SK-N-SH (cell line): ENCODE data around the gene APBB1IP.

ENCODE experiments used
- JUND ChIP-seq: IDR thresholded peaks from 2 replicates; pipeline ENCODE4 v1.4.0; 2012
- POLR2AphosphoS5 ChIP-seq: IDR thresholded peaks from 2 replicates; pipeline ENCODE4 v1.6.1; 2012; ENCODE audit warnings: low read depth, low read length
- RXRA ChIP-seq: IDR thresholded peaks from 2 replicates; pipeline ENCODE4 v1.4.0; 2012; ENCODE audit warnings: low read depth, mild to moderate bottlenecking, borderline replicate concordance
- TF ChIP-seq, protein P1 (sequence below): IDR thresholded peaks from 2 replicates; pipeline ENCODE4 v1.6.1; 2012; ENCODE audit warnings: mild to moderate bottlenecking, low read depth, low read length, moderate library complexity
- TF ChIP-seq, protein P2 (sequence below): IDR thresholded peaks from 2 replicates; pipeline ENCODE4 v1.4.0; 2012; ENCODE audit warnings: low read depth, borderline replicate concordance

DNA sequence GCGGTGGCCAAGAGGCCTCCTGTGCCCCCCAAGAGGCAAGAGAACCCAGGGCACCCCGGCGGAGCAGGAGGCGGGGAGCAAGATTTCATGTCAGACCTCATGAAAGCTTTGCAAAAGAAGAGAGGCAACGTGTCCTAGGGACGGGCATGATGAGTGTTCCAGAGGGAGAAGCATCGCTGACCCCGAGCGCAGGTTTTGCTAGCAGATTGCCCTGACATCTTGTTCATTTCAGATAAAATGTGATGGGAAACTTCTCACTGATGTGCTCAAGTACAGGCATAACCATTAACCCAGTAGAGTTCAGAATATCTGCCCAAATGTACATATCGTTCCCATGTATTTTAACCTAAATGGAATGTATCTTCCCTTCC lies 129.2 kb downstream of the APBB1IP start:
- TF ChIP-seq JUND, result no peak
- no peak for TF ChIP-seq RXRA
- no peak for TF ChIP-seq POLR2AphosphoS5
- TF ChIP-seq, protein P1, sequence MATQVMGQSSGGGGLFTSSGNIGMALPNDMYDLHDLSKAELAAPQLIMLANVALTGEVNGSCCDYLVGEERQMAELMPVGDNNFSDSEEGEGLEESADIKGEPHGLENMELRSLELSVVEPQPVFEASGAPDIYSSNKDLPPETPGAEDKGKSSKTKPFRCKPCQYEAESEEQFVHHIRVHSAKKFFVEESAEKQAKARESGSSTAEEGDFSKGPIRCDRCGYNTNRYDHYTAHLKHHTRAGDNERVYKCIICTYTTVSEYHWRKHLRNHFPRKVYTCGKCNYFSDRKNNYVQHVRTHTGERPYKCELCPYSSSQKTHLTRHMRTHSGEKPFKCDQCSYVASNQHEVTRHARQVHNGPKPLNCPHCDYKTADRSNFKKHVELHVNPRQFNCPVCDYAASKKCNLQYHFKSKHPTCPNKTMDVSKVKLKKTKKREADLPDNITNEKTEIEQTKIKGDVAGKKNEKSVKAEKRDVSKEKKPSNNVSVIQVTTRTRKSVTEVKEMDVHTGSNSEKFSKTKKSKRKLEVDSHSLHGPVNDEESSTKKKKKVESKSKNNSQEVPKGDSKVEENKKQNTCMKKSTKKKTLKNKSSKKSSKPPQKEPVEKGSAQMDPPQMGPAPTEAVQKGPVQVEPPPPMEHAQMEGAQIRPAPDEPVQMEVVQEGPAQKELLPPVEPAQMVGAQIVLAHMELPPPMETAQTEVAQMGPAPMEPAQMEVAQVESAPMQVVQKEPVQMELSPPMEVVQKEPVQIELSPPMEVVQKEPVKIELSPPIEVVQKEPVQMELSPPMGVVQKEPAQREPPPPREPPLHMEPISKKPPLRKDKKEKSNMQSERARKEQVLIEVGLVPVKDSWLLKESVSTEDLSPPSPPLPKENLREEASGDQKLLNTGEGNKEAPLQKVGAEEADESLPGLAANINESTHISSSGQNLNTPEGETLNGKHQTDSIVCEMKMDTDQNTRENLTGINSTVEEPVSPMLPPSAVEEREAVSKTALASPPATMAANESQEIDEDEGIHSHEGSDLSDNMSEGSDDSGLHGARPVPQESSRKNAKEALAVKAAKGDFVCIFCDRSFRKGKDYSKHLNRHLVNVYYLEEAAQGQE, result no peak
- TF ChIP-seq, protein P2, sequence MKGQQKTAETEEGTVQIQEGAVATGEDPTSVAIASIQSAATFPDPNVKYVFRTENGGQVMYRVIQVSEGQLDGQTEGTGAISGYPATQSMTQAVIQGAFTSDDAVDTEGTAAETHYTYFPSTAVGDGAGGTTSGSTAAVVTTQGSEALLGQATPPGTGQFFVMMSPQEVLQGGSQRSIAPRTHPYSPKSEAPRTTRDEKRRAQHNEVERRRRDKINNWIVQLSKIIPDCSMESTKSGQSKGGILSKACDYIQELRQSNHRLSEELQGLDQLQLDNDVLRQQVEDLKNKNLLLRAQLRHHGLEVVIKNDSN, result no peak
